ENCODE measurements around the gene UBL4A. TPM values are rescaled to one million over a fixed set of nuclear protein-coding genes. Genes with fewer than 3 reads are reported as not detected.

UBL4A gene
- total and polyA plus RNA-seq, 2 of the 13 experiments (the other 11 are each of a cell fraction or from before 2014, with no cell fraction given): 16.8 to 25.5 TPM

DNA sequence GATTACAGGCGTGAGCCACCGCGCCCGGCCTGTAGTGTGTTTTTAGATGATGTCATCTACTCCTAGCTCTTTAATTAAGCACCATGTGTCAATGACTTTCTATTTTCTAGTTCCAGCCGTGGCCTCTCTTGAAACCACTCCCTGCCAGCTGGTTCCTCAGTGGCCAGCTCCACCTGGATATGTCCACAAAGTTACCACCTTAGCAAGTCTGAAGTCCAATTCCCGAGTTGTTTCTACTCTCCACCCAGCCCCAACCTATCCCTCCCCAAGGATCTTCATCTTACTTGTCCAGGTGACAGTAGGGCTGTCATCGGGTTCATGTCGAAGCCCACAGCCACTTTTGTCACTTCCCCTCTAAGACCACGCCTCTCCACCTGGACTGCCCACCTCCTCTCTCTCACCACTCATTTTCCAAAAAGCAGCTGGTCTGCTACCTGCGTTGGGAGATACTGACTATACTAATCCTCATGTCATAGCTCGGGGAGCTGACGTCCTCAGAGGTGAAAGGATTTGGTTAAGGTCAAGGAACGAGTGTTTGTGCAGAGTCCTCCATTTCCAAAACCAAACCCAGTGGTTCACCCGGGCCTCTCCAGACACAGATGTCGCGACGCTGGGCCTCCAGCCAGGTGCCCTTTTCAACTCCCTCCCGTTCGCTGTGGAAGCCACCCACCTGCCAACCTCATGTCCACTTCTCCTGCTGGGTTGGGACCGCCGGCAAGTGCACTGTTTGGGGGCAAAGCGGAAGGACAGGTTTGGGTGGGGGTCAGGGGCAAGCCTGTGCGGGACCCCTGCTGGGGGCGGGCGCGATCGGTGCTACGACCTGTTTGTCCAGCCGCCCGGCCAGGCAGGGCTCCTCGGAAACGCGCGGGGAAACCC, 28.9 kb upstream of the UBL4A start:
- in situ Hi-C loops (cut with HindIII; ENCODE audit: extremely low pct_ligation_motif_present, low pct_unique_long_range_greater_than_20kb): loop anchor here (5.0 kb wide), 1 partner anchor 33 kb away; no protein-coding TSS in a partner anchor
- no peak for FAIRE-seq
- H3K4me1 ChIP-seq (ENCODE audit: insufficient read depth, low read length): peaks cover 25% of the 10 kb centered on the region
- ATAC-seq: no peak
- intact Hi-C loops (cut with micrococcal nuclease; ENCODE audit: unreplicated experiment): no loop called here
- H3K9ac ChIP-seq (ENCODE audit: insufficient read depth, low read depth, low read length): peak overlapping the region; percentile 85
- H3K4me3 ChIP-seq (replicated peaks in 1 of 3; ENCODE audit: insufficient read depth in 1 of 3, low read depth in 2 of 3, low read length in 3 of 3): peak overlapping the region; percentile 60 to 78 (median 74); a peak in 5 of 6 replicates
- TSS peak; percentile 47 for BruUV-seq (replicated peaks)
- 24% methylated on average over 17 of the region's 34 CpGs for WGBS (ENCODE audit: low lambda C conversion rate)
- no peaks in the 10 kb centered on the region for H4K20me1 ChIP-seq (ENCODE audit: insufficient read depth, low read length)
- H3K36me3 ChIP-seq (replicated peaks in 1 of 2; ENCODE audit: control insufficient read depth in 1 of 2, insufficient read depth in 2 of 2, low read length in 2 of 2): no peaks in the 10 kb centered on the region
- CTCF ChIA-PET (ENCODE audit: low intra/inter-chr PET ratio, low total read pairs): no interaction called here
- H3K27me3 ChIP-seq (ENCODE audit: control insufficient read depth in 1 of 2, insufficient read depth in 2 of 2, low read length in 2 of 2): no peaks in the 10 kb centered on the region
- H3K9me3 ChIP-seq (ENCODE audit: low read length): no peaks in the 10 kb centered on the region
- DNase-seq (ENCODE audit: low spot score): no peak
- H3K27ac ChIP-seq (ENCODE audit: extremely low read length, insufficient read depth, low read length): peak overlapping the region; percentile 68
- H3K4me2 ChIP-seq (ENCODE audit: low read depth, low read length): peak overlapping the region; percentile 80
- no peak overlapping the region for H2AFZ ChIP-seq (ENCODE audit: low read length)
- POLR2A ChIA-PET: interaction anchor here (1.2 to 3.9 kb wide), 7 partner anchors 12 to 118 kb away, joined by 4 to 34 read pairs (median 11); partner anchors contain the start of genes LAGE3, RPL10, SLC10A3 and TAFAZZIN
- H3K79me2 ChIP-seq (ENCODE audit: insufficient read depth, low read length): no peaks in the 10 kb centered on the region
- TF ChIP-seq ZNF337 (CRISPR knock-in tag; IDR thresholded peaks at IDR 0.05; ENCODE audit: borderline replicate concordance, low read depth): no peak
- TF ChIP-seq, protein P1, sequence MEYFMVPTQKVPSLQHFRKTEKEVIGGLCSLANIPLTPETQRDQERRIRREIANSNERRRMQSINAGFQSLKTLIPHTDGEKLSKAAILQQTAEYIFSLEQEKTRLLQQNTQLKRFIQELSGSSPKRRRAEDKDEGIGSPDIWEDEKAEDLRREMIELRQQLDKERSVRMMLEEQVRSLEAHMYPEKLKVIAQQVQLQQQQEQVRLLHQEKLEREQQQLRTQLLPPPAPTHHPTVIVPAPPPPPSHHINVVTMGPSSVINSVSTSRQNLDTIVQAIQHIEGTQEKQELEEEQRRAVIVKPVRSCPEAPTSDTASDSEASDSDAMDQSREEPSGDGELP (IDR thresholded peaks at IDR 0.05; ENCODE audit: borderline replicate concordance, low read depth): 0 out of 2 replicates have a peak, but pooled peaks have one; percentile 47
- peak; percentile 58 for TF ChIP-seq ATF7 (IDR thresholded peaks at IDR 0.05)
- no peak for TF ChIP-seq ATF7 (CRISPR knock-in tag; IDR thresholded peaks at IDR 0.05)
- TF ChIP-seq MLLT10 (CRISPR knock-in tag; IDR thresholded peaks at IDR 0.05): no peak
- TF ChIP-seq, protein P2, sequence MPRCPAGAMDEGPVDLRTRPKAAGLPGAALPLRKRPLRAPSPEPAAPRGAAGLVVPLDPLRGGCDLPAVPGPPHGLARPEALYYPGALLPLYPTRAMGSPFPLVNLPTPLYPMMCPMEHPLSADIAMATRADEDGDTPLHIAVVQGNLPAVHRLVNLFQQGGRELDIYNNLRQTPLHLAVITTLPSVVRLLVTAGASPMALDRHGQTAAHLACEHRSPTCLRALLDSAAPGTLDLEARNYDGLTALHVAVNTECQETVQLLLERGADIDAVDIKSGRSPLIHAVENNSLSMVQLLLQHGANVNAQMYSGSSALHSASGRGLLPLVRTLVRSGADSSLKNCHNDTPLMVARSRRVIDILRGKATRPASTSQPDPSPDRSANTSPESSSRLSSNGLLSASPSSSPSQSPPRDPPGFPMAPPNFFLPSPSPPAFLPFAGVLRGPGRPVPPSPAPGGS (CRISPR knock-in tag; IDR thresholded peaks at IDR 0.05): no peak
- TF ChIP-seq, protein P3, sequence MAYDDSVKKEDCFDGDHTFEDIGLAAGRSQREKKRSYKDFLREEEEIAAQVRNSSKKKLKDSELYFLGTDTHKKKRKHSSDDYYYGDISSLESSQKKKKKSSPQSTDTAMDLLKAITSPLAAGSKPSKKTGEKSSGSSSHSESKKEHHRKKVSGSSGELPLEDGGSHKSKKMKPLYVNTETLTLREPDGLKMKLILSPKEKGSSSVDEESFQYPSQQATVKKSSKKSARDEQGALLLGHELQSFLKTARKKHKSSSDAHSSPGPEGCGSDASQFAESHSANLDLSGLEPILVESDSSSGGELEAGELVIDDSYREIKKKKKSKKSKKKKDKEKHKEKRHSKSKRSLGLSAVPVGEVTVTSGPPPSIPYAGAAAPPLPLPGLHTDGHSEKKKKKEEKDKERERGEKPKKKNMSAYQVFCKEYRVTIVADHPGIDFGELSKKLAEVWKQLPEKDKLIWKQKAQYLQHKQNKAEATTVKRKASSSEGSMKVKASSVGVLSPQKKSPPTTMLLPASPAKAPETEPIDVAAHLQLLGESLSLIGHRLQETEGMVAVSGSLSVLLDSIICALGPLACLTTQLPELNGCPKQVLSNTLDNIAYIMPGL (CRISPR knock-in tag; IDR thresholded peaks at IDR 0.05; ENCODE audit: borderline replicate concordance in 1 of 2, low read depth in 1 of 2): peak in 1 of 2 experiments; percentile 10; a peak in 1 of 4 replicates
- no peak for TF ChIP-seq ZNF746 (CRISPR knock-in tag; IDR thresholded peaks at IDR 0.05)
- 0 out of 2 replicates have a peak, but pooled peaks have one; percentile 15 for TF ChIP-seq SAP130 (CRISPR knock-in tag; IDR thresholded peaks at IDR 0.05; ENCODE audit: low read depth)
- peak; percentile 44; the same call in 1 of the 2 replicates for TF ChIP-seq ZC3H13 (CRISPR knock-in tag; IDR thresholded peaks at IDR 0.05)
- TF ChIP-seq, protein P4, sequence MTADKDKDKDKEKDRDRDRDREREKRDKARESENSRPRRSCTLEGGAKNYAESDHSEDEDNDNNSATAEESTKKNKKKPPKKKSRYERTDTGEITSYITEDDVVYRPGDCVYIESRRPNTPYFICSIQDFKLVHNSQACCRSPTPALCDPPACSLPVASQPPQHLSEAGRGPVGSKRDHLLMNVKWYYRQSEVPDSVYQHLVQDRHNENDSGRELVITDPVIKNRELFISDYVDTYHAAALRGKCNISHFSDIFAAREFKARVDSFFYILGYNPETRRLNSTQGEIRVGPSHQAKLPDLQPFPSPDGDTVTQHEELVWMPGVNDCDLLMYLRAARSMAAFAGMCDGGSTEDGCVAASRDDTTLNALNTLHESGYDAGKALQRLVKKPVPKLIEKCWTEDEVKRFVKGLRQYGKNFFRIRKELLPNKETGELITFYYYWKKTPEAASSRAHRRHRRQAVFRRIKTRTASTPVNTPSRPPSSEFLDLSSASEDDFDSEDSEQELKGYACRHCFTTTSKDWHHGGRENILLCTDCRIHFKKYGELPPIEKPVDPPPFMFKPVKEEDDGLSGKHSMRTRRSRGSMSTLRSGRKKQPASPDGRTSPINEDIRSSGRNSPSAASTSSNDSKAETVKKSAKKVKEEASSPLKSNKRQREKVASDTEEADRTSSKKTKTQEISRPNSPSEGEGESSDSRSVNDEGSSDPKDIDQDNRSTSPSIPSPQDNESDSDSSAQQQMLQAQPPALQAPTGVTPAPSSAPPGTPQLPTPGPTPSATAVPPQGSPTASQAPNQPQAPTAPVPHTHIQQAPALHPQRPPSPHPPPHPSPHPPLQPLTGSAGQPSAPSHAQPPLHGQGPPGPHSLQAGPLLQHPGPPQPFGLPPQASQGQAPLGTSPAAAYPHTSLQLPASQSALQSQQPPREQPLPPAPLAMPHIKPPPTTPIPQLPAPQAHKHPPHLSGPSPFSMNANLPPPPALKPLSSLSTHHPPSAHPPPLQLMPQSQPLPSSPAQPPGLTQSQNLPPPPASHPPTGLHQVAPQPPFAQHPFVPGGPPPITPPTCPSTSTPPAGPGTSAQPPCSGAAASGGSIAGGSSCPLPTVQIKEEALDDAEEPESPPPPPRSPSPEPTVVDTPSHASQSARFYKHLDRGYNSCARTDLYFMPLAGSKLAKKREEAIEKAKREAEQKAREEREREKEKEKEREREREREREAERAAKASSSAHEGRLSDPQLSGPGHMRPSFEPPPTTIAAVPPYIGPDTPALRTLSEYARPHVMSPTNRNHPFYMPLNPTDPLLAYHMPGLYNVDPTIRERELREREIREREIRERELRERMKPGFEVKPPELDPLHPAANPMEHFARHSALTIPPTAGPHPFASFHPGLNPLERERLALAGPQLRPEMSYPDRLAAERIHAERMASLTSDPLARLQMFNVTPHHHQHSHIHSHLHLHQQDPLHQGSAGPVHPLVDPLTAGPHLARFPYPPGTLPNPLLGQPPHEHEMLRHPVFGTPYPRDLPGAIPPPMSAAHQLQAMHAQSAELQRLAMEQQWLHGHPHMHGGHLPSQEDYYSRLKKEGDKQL (CRISPR knock-in tag; IDR thresholded peaks at IDR 0.05; ENCODE audit: low read depth): no peak
- TF ChIP-seq ZNF556 (CRISPR knock-in tag; IDR thresholded peaks at IDR 0.05; ENCODE audit: borderline replicate concordance): no peak
- TF ChIP-seq ZNF75D (CRISPR knock-in tag; IDR thresholded peaks at IDR 0.05; ENCODE audit: borderline replicate concordance): no peak
